ENCODE data around the gene DOC2B.
"Not testable (repeated sequence)": the region's sequence is repeated elsewhere in the genome, so short reads cannot be mapped to it uniquely, and the experiment has no call there.

The DOC2B gene

GRCh38 chr17:187130-187529 is 5.7 kb upstream of the DOC2B start:
- DNase-seq = no peak

GRCh38 chr17:185445-186138 is 4.1 kb upstream of the DOC2B start:
- DNase-seq = no peak

GRCh38 chr17:183021-183420 is 1.6 kb upstream of the DOC2B start:
- DNase-seq = no peak

GRCh38 chr17:182050-182751 is 751 bp upstream of the DOC2B start:
- DNase-seq = no peak

- no peak for DNase-seq
These were observed 837 bp downstream of the DOC2B start for GRCh38 chr17:180381-181244.

GRCh38 chr17:179781-180380 is 1.6 kb downstream of the DOC2B start:
- no peak for DNase-seq

- DNase-seq = no peak
These were observed 2.4 kb downstream of the DOC2B start for GRCh38 chr17:179066-179432.

GRCh38 chr17:178292-179065 is 3.0 kb downstream of the DOC2B start:
- DNase-seq = no peak

- DNase-seq = no peak
These were observed 3.7 kb downstream of the DOC2B start for GRCh38 chr17:177762-178161.

- DNase-seq = no peak
These were observed 4.3 kb downstream of the DOC2B start for GRCh38 chr17:177155-177554.

- DNase-seq = no peak
These were observed 8.1 kb downstream of the DOC2B start for GRCh38 chr17:173166-173911.

- no peak for DNase-seq
These were observed 9.0 kb downstream of the DOC2B start for GRCh38 chr17:172401-172800.

GRCh38 chr17:171871-172270 is 9.6 kb downstream of the DOC2B start:
- no peak for DNase-seq

- DNase-seq = no peak
These were observed 11.2 kb downstream of the DOC2B start for GRCh38 chr17:170130-170670.

- not testable (repeated sequence) for DNase-seq
These were observed 12.8 kb downstream of the DOC2B start for GRCh38 chr17:168614-169013.

- no peak for DNase-seq
These were observed 15.5 kb downstream of the DOC2B start for GRCh38 chr17:165939-166338.

GRCh38 chr17:164303-165235 is 16.9 kb downstream of the DOC2B start:
- no peak for DNase-seq

- no peak for DNase-seq
These were observed 17.8 kb downstream of the DOC2B start for GRCh38 chr17:163514-164098.

- no peak for DNase-seq
These were observed 18.8 kb downstream of the DOC2B start for GRCh38 chr17:162689-163088.

- DNase-seq = no peak
These were observed 20.0 kb downstream of the DOC2B start for GRCh38 chr17:161481-161880.
